ENCODE results near the gene BRD3. TPM values are rescaled to one million over a fixed set of nuclear protein-coding genes. Genes with fewer than 3 reads are reported as not detected.
A peak's percentile ranks its signal among the peaks of the same experiment; 100 is the strongest.

The BRD3 gene
- total and polyA plus RNA-seq, 4 donors, result 16.0 to 54.4 (median 33.5) TPM

GRCh38 chr9:134040781-134041648 is 26.8 kb downstream of the BRD3 start:
- Histone ChIP-seq H3K4me3 (ENCODE audit: low read depth, low read length) (no peak overlapping the region), H3K27ac (ENCODE audit: low read depth, low read length) (no peak overlapping the region), H3K4me1 (ENCODE audit: control insufficient read depth, insufficient read depth, low read length) (peaks cover 12% of the 10 kb centered on the region), H3K9me3 (ENCODE audit: control insufficient read depth, insufficient read depth, low read length) (peaks cover 4% of the 10 kb centered on the region), H3K36me3 (ENCODE audit: control insufficient read depth, insufficient read depth, low read length) (peaks cover 90% of the 10 kb centered on the region), H3K27me3 (ENCODE audit: control insufficient read depth, insufficient read depth, low read length) (no peaks in the 10 kb centered on the region)
- DNase-seq (ENCODE audit: low read depth in 4 of 6, low spot score in 6 of 6), result peak in 1 of 6 donors; percentile 17
- WGBS (ENCODE audit: insufficient coverage), result 66% methylated on average over 21 of the region's 21 CpGs

GRCh38 chr9:134040176-134040565 is 27.7 kb downstream of the BRD3 start:
- no peak overlapping the region for H3K4me3 ChIP-seq (ENCODE audit: low read depth, low read length)
- no peak overlapping the region for H3K27ac ChIP-seq (ENCODE audit: low read depth, low read length)
- 91% methylated on average over 11 of the region's 17 CpGs for WGBS (ENCODE audit: insufficient coverage)
- DNase-seq (ENCODE audit: low read depth in 4 of 6, low spot score in 6 of 6), result no peak
- peaks cover 12% of the 10 kb centered on the region for H3K4me1 ChIP-seq (ENCODE audit: control insufficient read depth, insufficient read depth, low read length)
- H3K27me3 ChIP-seq (ENCODE audit: control insufficient read depth, insufficient read depth, low read length), result no peaks in the 10 kb centered on the region
- H3K9me3 ChIP-seq (ENCODE audit: control insufficient read depth, insufficient read depth, low read length), result peaks cover 4% of the 10 kb centered on the region
- peaks cover 90% of the 10 kb centered on the region for H3K36me3 ChIP-seq (ENCODE audit: control insufficient read depth, insufficient read depth, low read length)

- Histone ChIP-seq H3K9me3 (ENCODE audit: control insufficient read depth, insufficient read depth, low read length) (peaks cover 4% of the 10 kb centered on the region), H3K36me3 (ENCODE audit: control insufficient read depth, insufficient read depth, low read length) (peaks cover 90% of the 10 kb centered on the region), H3K27me3 (ENCODE audit: control insufficient read depth, insufficient read depth, low read length) (no peaks in the 10 kb centered on the region), H3K4me1 (ENCODE audit: control insufficient read depth, insufficient read depth, low read length) (peaks cover 12% of the 10 kb centered on the region), H3K27ac (ENCODE audit: low read depth, low read length) (no peak overlapping the region), H3K4me3 (ENCODE audit: low read depth, low read length) (no peak overlapping the region)
- no peak for DNase-seq (ENCODE audit: low read depth in 4 of 6, low spot score in 6 of 6)
- WGBS (ENCODE audit: insufficient coverage), result 94% methylated on average over 20 of the region's 20 CpGs
These were observed 28.2 kb downstream of the BRD3 start for GRCh38 chr9:134039386-134040175.

- Histone ChIP-seq H3K27me3 (ENCODE audit: control insufficient read depth, insufficient read depth, low read length) (no peaks in the 10 kb centered on the region), H3K4me1 (ENCODE audit: control insufficient read depth, insufficient read depth, low read length) (peaks cover 12% of the 10 kb centered on the region), H3K4me3 (ENCODE audit: low read depth, low read length) (no peak overlapping the region), H3K9me3 (ENCODE audit: control insufficient read depth, insufficient read depth, low read length) (peaks cover 4% of the 10 kb centered on the region), H3K27ac (ENCODE audit: low read depth, low read length) (no peak overlapping the region), H3K36me3 (ENCODE audit: control insufficient read depth, insufficient read depth, low read length) (peaks cover 90% of the 10 kb centered on the region)
- DNase-seq (ENCODE audit: low read depth in 4 of 6, low spot score in 6 of 6), result peak in 1 of 6 donors; percentile 55
- no CpG with 5 or more reads among the region's 2 CpGs for WGBS (ENCODE audit: insufficient coverage)
These were observed 30.2 kb downstream of the BRD3 start for GRCh38 chr9:134037641-134038040.

GRCh38 chr9:134036130-134036529 is 31.7 kb downstream of the BRD3 start:
- peaks cover 91% of the 10 kb centered on the region for H3K36me3 ChIP-seq (ENCODE audit: control insufficient read depth, insufficient read depth, low read length)
- DNase-seq (ENCODE audit: low read depth in 4 of 6, low spot score in 6 of 6), result no peak
- H3K4me1 ChIP-seq (ENCODE audit: control insufficient read depth, insufficient read depth, low read length), result peaks cover 9% of the 10 kb centered on the region
- peaks cover 4% of the 10 kb centered on the region for H3K9me3 ChIP-seq (ENCODE audit: control insufficient read depth, insufficient read depth, low read length)
- WGBS (ENCODE audit: insufficient coverage), result 92% methylated on average over 14 of the region's 16 CpGs
- H3K27me3 ChIP-seq (ENCODE audit: control insufficient read depth, insufficient read depth, low read length), result no peaks in the 10 kb centered on the region
- H3K27ac ChIP-seq (ENCODE audit: low read depth, low read length), result no peak overlapping the region
- H3K4me3 ChIP-seq (ENCODE audit: low read depth, low read length), result no peak overlapping the region

- peaks cover 89% of the 10 kb centered on the region for H3K36me3 ChIP-seq (ENCODE audit: control insufficient read depth, insufficient read depth, low read length)
- H3K4me1 ChIP-seq (ENCODE audit: control insufficient read depth, insufficient read depth, low read length), result peaks cover 3% of the 10 kb centered on the region
- WGBS (ENCODE audit: insufficient coverage), result 94% methylated on average over 26 of the region's 28 CpGs
- peaks cover 4% of the 10 kb centered on the region for H3K9me3 ChIP-seq (ENCODE audit: control insufficient read depth, insufficient read depth, low read length)
- no peaks in the 10 kb centered on the region for H3K27me3 ChIP-seq (ENCODE audit: control insufficient read depth, insufficient read depth, low read length)
- no peak overlapping the region for H3K27ac ChIP-seq (ENCODE audit: low read depth, low read length)
- H3K4me3 ChIP-seq (ENCODE audit: low read depth, low read length), result no peak overlapping the region
- DNase-seq (ENCODE audit: low read depth in 4 of 6, low spot score in 6 of 6), result no peak
These were observed 32.5 kb downstream of the BRD3 start for GRCh38 chr9:134035041-134036039.

GRCh38 chr9:134034215-134035040 is 33.4 kb downstream of the BRD3 start:
- H3K27ac ChIP-seq (ENCODE audit: low read depth, low read length), result no peak overlapping the region
- DNase-seq (ENCODE audit: low read depth in 4 of 6, low spot score in 6 of 6), result no peak
- 87% methylated on average over 19 of the region's 19 CpGs for WGBS (ENCODE audit: insufficient coverage)
- peaks cover 2% of the 10 kb centered on the region for H3K4me1 ChIP-seq (ENCODE audit: control insufficient read depth, insufficient read depth, low read length)
- H3K27me3 ChIP-seq (ENCODE audit: control insufficient read depth, insufficient read depth, low read length), result no peaks in the 10 kb centered on the region
- H3K9me3 ChIP-seq (ENCODE audit: control insufficient read depth, insufficient read depth, low read length), result peaks cover 4% of the 10 kb centered on the region
- no peak overlapping the region for H3K4me3 ChIP-seq (ENCODE audit: low read depth, low read length)
- H3K36me3 ChIP-seq (ENCODE audit: control insufficient read depth, insufficient read depth, low read length), result peaks cover 83% of the 10 kb centered on the region

GRCh38 chr9:134033516-134034214 is 34.2 kb downstream of the BRD3 start:
- H3K4me3 ChIP-seq (ENCODE audit: low read depth, low read length), result no peak overlapping the region
- H3K36me3 ChIP-seq (ENCODE audit: control insufficient read depth, insufficient read depth, low read length), result peaks cover 83% of the 10 kb centered on the region
- no peak overlapping the region for H3K27ac ChIP-seq (ENCODE audit: low read depth, low read length)
- H3K4me1 ChIP-seq (ENCODE audit: control insufficient read depth, insufficient read depth, low read length), result peaks cover 6% of the 10 kb centered on the region
- peaks cover 4% of the 10 kb centered on the region for H3K9me3 ChIP-seq (ENCODE audit: control insufficient read depth, insufficient read depth, low read length)
- no peaks in the 10 kb centered on the region for H3K27me3 ChIP-seq (ENCODE audit: control insufficient read depth, insufficient read depth, low read length)
- WGBS (ENCODE audit: insufficient coverage), result 93% methylated on average over 21 of the region's 26 CpGs
- no peak for DNase-seq (ENCODE audit: low read depth in 4 of 6, low spot score in 6 of 6)
